ENCODE results near the gene TBC1D14. TPM values are rescaled to one million over a fixed set of nuclear protein-coding genes. Genes with fewer than 3 reads are reported as not detected.
A peak's percentile ranks its signal among the peaks of the same experiment; 100 is the strongest.

The TBC1D14 gene
- total and polyA plus RNA-seq, 9 of the 15 experiments (the other 6 are each of a cell fraction or from before 2014, with no cell fraction given) = 2.1 to 59.6 (median 44.8) TPM

GRCh38 chr4:6916587-6917460, 7.2 kb downstream of the TBC1D14 start (continued):
- TF ChIP-seq ZBTB11 (CRISPR knock-in tag; IDR thresholded peaks at IDR 0.05) (no peak; a peak in 1 of 6 replicates), ZFX (CRISPR knock-in tag; IDR thresholded peaks at IDR 0.05) (no peak), CREB3L1 (IDR thresholded peaks at IDR 0.05; ENCODE audit: borderline replicate concordance, low read depth) (peak; percentile 39; the same call in 1 of the 2 replicates), THRB (CRISPR knock-in tag; conservative IDR thresholded peaks at IDR 0.05) (no peak), PHB (CRISPR knock-in tag; IDR thresholded peaks at IDR 0.05) (no peak), BHLHE40 (IDR thresholded peaks at IDR 0.05; ENCODE audit: low read length) (peak; percentile 98), ZSCAN32 (CRISPR knock-in tag; IDR thresholded peaks at IDR 0.05) (no peak), TEAD1 (CRISPR knock-in tag; IDR thresholded peaks at IDR 0.05) (peak in 1 of 2 experiments; percentile 45; a peak in 1 of 4 replicates), ZNF316 (IDR thresholded peaks at IDR 0.05) (peak; percentile 100), NCOA6 (IDR thresholded peaks at IDR 0.05) (no peak), MAZ (CRISPR knock-in tag; conservative IDR thresholded peaks at IDR 0.05 in 1 of 2, IDR thresholded peaks at IDR 0.05 in 1 of 2) (peak in 1 of 2 experiments; percentile 47; a peak in 1 of 4 replicates), RBM17 (IDR thresholded peaks at IDR 0.05; ENCODE audit: borderline replicate concordance, low read depth, low read length) (no peak), NUFIP1 (IDR thresholded peaks at IDR 0.05; ENCODE audit: partially characterized antibody) (no peak), ZNF133 (CRISPR knock-in tag; IDR thresholded peaks at IDR 0.05) (no peak), ZNF398 (CRISPR knock-in tag; IDR thresholded peaks at IDR 0.05) (no peak), ZNF436 (CRISPR knock-in tag; IDR thresholded peaks at IDR 0.05) (no peak), HES1 (IDR thresholded peaks at IDR 0.05; ENCODE audit: low read depth) (peak; percentile 75)

Data from K562 (cell line).